ENCODE data around the gene CACNA2D2.

The CACNA2D2 gene

DNA sequence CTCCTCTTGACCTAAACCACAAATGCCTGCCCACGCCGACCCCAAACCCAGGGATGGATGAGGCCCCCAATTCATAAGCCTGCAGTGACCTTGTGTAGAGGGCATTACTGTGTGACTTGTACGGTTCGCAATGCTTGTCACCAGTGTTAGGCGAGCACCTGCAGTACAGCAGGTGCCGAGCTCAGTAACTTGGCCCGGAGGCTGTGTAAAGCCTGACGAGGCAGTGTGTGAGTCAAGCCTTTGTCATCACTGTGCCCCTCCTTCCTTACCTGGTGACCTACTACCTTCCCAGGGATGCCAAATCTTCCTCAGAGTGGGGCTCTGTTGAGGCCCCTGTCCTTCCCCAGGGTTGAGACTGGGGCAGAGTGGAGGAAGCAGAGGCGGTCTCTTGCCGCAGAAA lies 106.9 kb downstream of the CACNA2D2 start:
- TF ChIP-seq EZH2phosphoT487 (IDR thresholded peaks at IDR 0.05; ENCODE audit: low read length) (no peak), EZH2 (optimal IDR thresholded peaks at IDR 0.05; ENCODE audit: low read depth, low read length) (no peak)
- TF ChIP-seq, protein P1, sequence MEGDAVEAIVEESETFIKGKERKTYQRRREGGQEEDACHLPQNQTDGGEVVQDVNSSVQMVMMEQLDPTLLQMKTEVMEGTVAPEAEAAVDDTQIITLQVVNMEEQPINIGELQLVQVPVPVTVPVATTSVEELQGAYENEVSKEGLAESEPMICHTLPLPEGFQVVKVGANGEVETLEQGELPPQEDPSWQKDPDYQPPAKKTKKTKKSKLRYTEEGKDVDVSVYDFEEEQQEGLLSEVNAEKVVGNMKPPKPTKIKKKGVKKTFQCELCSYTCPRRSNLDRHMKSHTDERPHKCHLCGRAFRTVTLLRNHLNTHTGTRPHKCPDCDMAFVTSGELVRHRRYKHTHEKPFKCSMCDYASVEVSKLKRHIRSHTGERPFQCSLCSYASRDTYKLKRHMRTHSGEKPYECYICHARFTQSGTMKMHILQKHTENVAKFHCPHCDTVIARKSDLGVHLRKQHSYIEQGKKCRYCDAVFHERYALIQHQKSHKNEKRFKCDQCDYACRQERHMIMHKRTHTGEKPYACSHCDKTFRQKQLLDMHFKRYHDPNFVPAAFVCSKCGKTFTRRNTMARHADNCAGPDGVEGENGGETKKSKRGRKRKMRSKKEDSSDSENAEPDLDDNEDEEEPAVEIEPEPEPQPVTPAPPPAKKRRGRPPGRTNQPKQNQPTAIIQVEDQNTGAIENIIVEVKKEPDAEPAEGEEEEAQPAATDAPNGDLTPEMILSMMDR (IDR thresholded peaks at IDR 0.05; ENCODE audit: low read length), result no peak
- Histone ChIP-seq H3K4me1 (ENCODE audit: low read length) (no peaks in the 10 kb centered on the region), H3K9ac (ENCODE audit: low read length) (no peak overlapping the region), H2AFZ (ENCODE audit: low read length) (no peak overlapping the region), H3K9me3 (replicated peaks; ENCODE audit: insufficient read depth, low read length) (no peaks in the 10 kb centered on the region), H3F3A (ENCODE audit: insufficient read depth, low read length) (no peaks in the 10 kb centered on the region), H3K4me3 (ENCODE audit: low read length) (no peak overlapping the region), H3K79me2 (ENCODE audit: low read length) (no peaks in the 10 kb centered on the region), H3K27ac (ENCODE audit: low read length) (no peak overlapping the region), H3K36me3 (replicated peaks; ENCODE audit: insufficient read depth, low read length) (no peaks in the 10 kb centered on the region), H3K27me3 (replicated peaks; ENCODE audit: insufficient read depth, low read length) (peaks cover 50% of the 10 kb centered on the region), H3K9me2 (replicated peaks; ENCODE audit: insufficient read depth, low read length) (no peaks in the 10 kb centered on the region), H3K4me2 (ENCODE audit: low read depth, low read length) (no peak overlapping the region), H4K20me1 (ENCODE audit: insufficient read depth, low read length) (no peaks in the 10 kb centered on the region)
- DNase-seq, result no peak

DNA sequence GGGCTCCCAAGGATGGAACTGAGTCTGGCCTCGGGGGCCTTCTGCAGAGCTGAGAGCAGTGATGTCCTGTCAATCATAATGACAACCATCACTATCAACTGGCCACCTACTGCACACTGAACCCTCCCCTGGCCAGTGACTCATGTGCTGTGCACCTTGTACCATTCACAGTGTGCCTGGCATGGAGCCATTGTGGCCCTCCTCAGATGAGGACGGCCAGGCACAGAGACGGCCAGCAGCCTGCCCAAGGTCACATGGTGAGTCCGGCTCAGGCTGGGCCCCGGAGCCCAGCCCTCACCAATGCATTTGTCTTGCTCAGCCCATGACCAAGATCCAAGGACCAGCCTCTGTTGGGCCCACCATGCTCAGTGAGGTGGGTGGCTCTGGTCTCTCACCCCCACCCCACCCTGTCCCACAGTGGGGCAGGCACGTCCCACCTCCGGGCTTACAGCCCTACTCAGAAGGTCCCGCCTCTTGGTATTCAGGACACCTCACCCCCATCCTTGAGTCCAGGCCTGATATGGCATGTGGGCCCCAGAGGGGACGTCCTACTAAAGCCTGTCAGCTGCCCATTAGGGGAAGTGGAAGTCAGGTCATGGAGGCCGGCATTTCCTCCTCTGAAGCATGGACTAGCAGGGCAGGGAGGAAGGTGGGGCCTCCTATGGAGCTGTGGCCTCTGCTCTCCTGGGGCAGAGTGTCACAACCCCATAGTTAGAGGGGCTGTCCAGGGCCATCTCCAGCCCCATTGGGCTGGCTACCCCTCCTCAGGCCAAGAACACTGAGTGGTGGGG lies 108.2 kb downstream of the CACNA2D2 start:
- H3K4me1 ChIP-seq (ENCODE audit: low read length), result no peaks in the 10 kb centered on the region
- H3K9me2 ChIP-seq (replicated peaks; ENCODE audit: insufficient read depth, low read length), result no peaks in the 10 kb centered on the region
- no peak overlapping the region for H3K4me2 ChIP-seq (ENCODE audit: low read depth, low read length)
- H3K9ac ChIP-seq (ENCODE audit: low read length), result no peak overlapping the region
- TF ChIP-seq EZH2phosphoT487 (IDR thresholded peaks at IDR 0.05; ENCODE audit: low read length), result no peak
- TF ChIP-seq, protein P1 (IDR thresholded peaks at IDR 0.05; ENCODE audit: low read length), result no peak
- TF ChIP-seq EZH2 (optimal IDR thresholded peaks at IDR 0.05; ENCODE audit: low read depth, low read length), result no peak
- no peak for DNase-seq
- H3K4me3 ChIP-seq (ENCODE audit: low read length), result no peak overlapping the region
- H3K9me3 ChIP-seq (replicated peaks; ENCODE audit: insufficient read depth, low read length), result no peaks in the 10 kb centered on the region
- no peaks in the 10 kb centered on the region for H4K20me1 ChIP-seq (ENCODE audit: insufficient read depth, low read length)
- peaks cover 50% of the 10 kb centered on the region for H3K27me3 ChIP-seq (replicated peaks; ENCODE audit: insufficient read depth, low read length)
- no peaks in the 10 kb centered on the region for H3F3A ChIP-seq (ENCODE audit: insufficient read depth, low read length)
- no peak overlapping the region for H2AFZ ChIP-seq (ENCODE audit: low read length)
- H3K79me2 ChIP-seq (ENCODE audit: low read length), result no peaks in the 10 kb centered on the region
- H3K27ac ChIP-seq (ENCODE audit: low read length), result no peak overlapping the region
- H3K36me3 ChIP-seq (replicated peaks; ENCODE audit: insufficient read depth, low read length), result no peaks in the 10 kb centered on the region

DNA sequence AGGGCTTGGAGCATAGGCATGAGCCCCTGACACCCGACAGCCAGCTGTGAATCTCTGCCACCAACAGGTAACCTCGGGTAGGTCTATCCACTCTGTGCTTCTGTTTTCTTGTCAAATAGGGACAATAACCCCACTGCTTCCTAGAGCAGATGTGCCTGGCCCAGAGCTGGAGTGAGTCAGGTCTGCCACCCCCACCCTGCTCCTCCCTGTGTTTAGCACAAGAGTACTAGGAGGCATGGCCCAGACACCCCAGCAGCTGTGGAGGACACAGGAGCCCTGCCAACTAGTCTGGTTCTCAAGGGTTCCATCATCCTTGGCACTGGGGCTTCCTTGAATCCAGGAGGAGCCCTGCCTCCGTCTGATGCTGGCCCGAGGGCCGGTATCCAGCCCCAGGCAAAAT lies 110.4 kb downstream of the CACNA2D2 start:
- Histone ChIP-seq H3K4me2 (ENCODE audit: low read depth, low read length) (no peak overlapping the region), H3K4me1 (ENCODE audit: low read length) (no peaks in the 10 kb centered on the region), H4K20me1 (ENCODE audit: insufficient read depth, low read length) (no peaks in the 10 kb centered on the region), H3K36me3 (replicated peaks; ENCODE audit: insufficient read depth, low read length) (no peaks in the 10 kb centered on the region), H3K9ac (ENCODE audit: low read length) (no peak overlapping the region), H3K9me2 (replicated peaks; ENCODE audit: insufficient read depth, low read length) (no peaks in the 10 kb centered on the region), H3F3A (ENCODE audit: insufficient read depth, low read length) (no peaks in the 10 kb centered on the region), H3K27ac (ENCODE audit: low read length) (no peak overlapping the region), H3K27me3 (replicated peaks; ENCODE audit: insufficient read depth, low read length) (peaks cover 62% of the 10 kb centered on the region), H3K79me2 (ENCODE audit: low read length) (no peaks in the 10 kb centered on the region), H2AFZ (ENCODE audit: low read length) (no peak overlapping the region), H3K9me3 (replicated peaks; ENCODE audit: insufficient read depth, low read length) (no peaks in the 10 kb centered on the region), H3K4me3 (ENCODE audit: low read length) (no peak overlapping the region)
- no peak for TF ChIP-seq EZH2 (optimal IDR thresholded peaks at IDR 0.05; ENCODE audit: low read depth, low read length)
- no peak for TF ChIP-seq EZH2phosphoT487 (IDR thresholded peaks at IDR 0.05; ENCODE audit: low read length)
- TF ChIP-seq, protein P1 (IDR thresholded peaks at IDR 0.05; ENCODE audit: low read length), result no peak
- DNase-seq, result no peak
